ENCODE results near the gene RRAGD.

GRCh38 chr6:89348372-89348771 is 63.7 kb downstream of the RRAGD start:
- TF ChIP-seq CTCF (IDR thresholded peaks at IDR 0.05) = no peak
- no peak for TF ChIP-seq POLR2A (IDR thresholded peaks at IDR 0.05)

Data from heart left ventricle (tissue), 13 donors.